HCT116 (cell line): ENCODE results near the gene RAET1L. TPM values are rescaled to one million over a fixed set of nuclear protein-coding genes. Genes with fewer than 3 reads are reported as not detected.
"Not testable (repeated sequence)": the region's sequence is repeated elsewhere in the genome, so short reads cannot be mapped to it uniquely, and the experiment has no call there.

Experiments
- ATAC-seq: fragments of 200-7000 bp; cut with Tn5 transposase; 2 replicates; pipeline ENCODE4 v1.9.1; 2020; ENCODE audit warnings: mild to moderate bottlenecking, moderate library complexity
- BruUV-seq: library from RNA; stranded (reverse); fragments of 400-500 nt; replicated peaks from 2 replicates; lab custom pipeline; 2021; lab: Mats Ljungman, UMichigan
- CTCF ChIA-PET: fragments of 300-600 bp; sonication (Branson Sonifier 250); formaldehyde crosslinking; loops from one replicate; lab custom pipeline; 2021; ENCODE audit warnings: antibody characterized with exemption; lab: Charles Lee
- POLR2A ChIA-PET: fragments of 300-600, 350-600 bp; sonication (Branson Sonifier 250); formaldehyde crosslinking; loops from one replicate; lab custom pipeline; 2021; ENCODE audit warnings: antibody characterized with exemption; lab: Charles Lee
- RAD21 ChIA-PET, 2 experiments: fragments of 300-600 bp; sonication (Branson Sonifier 250); formaldehyde crosslinking; loops; one replicate each; lab custom pipeline; 2023; ENCODE audit warnings: low total read pairs in 2 of 2; ENCODE audit not compliant: uncharacterized antibody in 2 of 2, unreplicated experiment in 2 of 2, low non-redundant PET in 1 of 2; lab: Charles Lee
- DNase-seq: peaks from one replicate; pipeline ENCODE4 v3.0.0-alpha.2; 2010; ENCODE audit warnings: low read depth, low spot score
- H2AFZ ChIP-seq: fragments of 200-600 bp; shearing (Covaris generic), sonication (generic); 2 replicates; pipeline ENCODE4 v1.6.1; 2017; ENCODE audit warnings: low read depth, mixed run types, mixed read lengths, antibody characterized with exemption, low read length; ENCODE audit not compliant: poor library complexity, severe bottlenecking
- H3K27ac ChIP-seq: 2 replicates; pipeline ENCODE4 v1.5.1; 2012; ENCODE audit warnings: low read depth, low read length
- H3K27me3 ChIP-seq: fragments of 200-600 bp; sonication (generic); 2 replicates; pipeline ENCODE4 v1.6.1; 2016; ENCODE audit warnings: mixed run types, low read length, mixed read lengths; ENCODE audit not compliant: insufficient read depth
- H3K36me3 ChIP-seq, 2 experiments: fragments of 200-500 bp in 1 of 2; fragments of 200-600 bp in 1 of 2; sonication (Bioruptor generic) in 1 of 2; sonication (generic) in 1 of 2; 2 replicates each; pipeline versions ENCODE4 v1.5.1 to v1.6.1; 2014 to 2016; ENCODE audit warnings: low read length in 2 of 2, inconsistent platforms in 1 of 2, mixed read lengths in 1 of 2, mixed run types in 1 of 2; ENCODE audit not compliant: insufficient read depth in 2 of 2, control insufficient read depth in 1 of 2
- H3K4me1 ChIP-seq, 2 experiments: fragments of 200-600 bp in 1 of 2; sonication (generic) in 1 of 2; 2 replicates each; pipeline versions ENCODE4 v1.5.1 to v1.6.1; 2012 to 2017; ENCODE audit warnings: low read length in 2 of 2, inconsistent platforms in 1 of 2, mild to moderate bottlenecking in 1 of 2, mixed read lengths in 1 of 2, mixed run types in 1 of 2, moderate library complexity in 1 of 2; ENCODE audit not compliant: insufficient read depth in 2 of 2, control insufficient read depth in 1 of 2
- H3K4me2 ChIP-seq: fragments of 200-600 bp; sonication (generic); 2 replicates; pipeline ENCODE4 v1.6.1; 2017; ENCODE audit warnings: mixed run types, low read length, mixed read lengths
- H3K4me3 ChIP-seq, 2 experiments: fragments of 200-600 bp in 1 of 2; sonication (generic) in 1 of 2; replicated peaks in 1 of 2; 2 replicates each; pipeline ENCODE4 v1.5.1; 2011 to 2016; ENCODE audit warnings: low read length in 2 of 2, control low read depth in 1 of 2, low read depth in 1 of 2, mild to moderate bottlenecking in 1 of 2, mixed read lengths in 1 of 2, mixed run types in 1 of 2
- H3K79me2 ChIP-seq: fragments of 200-600 bp; sonication (generic); 2 replicates; pipeline ENCODE4 v1.6.1; 2017; ENCODE audit warnings: mild to moderate bottlenecking, mixed run types, low read length, moderate library complexity, mixed read lengths; ENCODE audit not compliant: insufficient read depth
- H3K9ac ChIP-seq: fragments of 200-600 bp; sonication (generic); 2 replicates; pipeline ENCODE4 v1.6.1; 2016; ENCODE audit warnings: low read length, mixed read lengths
- H3K9me2 ChIP-seq: fragments of 200-600 bp; sonication (generic), shearing (Covaris generic); 2 replicates; pipeline ENCODE4 v1.6.1; 2017; ENCODE audit warnings: mixed run types, mild to moderate bottlenecking, moderate library complexity; ENCODE audit not compliant: insufficient read depth
- H3K9me3 ChIP-seq, 2 experiments: fragments of 200-500 bp in 1 of 2; fragments of 200-600 bp in 1 of 2; sonication (Bioruptor generic) in 1 of 2; sonication (generic) in 1 of 2; 2 replicates each; pipeline ENCODE4 v1.6.1; 2014 to 2017; ENCODE audit warnings: low read length in 2 of 2, mixed read lengths in 2 of 2, inconsistent platforms in 1 of 2, low read depth in 1 of 2, mild to moderate bottlenecking in 1 of 2, mixed run types in 1 of 2, moderate library complexity in 1 of 2; ENCODE audit not compliant: control insufficient read depth in 1 of 2, insufficient read depth in 1 of 2
- H4K20me1 ChIP-seq: fragments of 200-600 bp; sonication (generic), shearing (Covaris generic); 2 replicates; pipeline ENCODE4 v1.6.1; 2017; ENCODE audit warnings: mixed run types, mild to moderate bottlenecking, moderate library complexity; ENCODE audit not compliant: insufficient read depth
- CEBPB ChIP-seq: IDR thresholded peaks from 2 replicates; pipeline ENCODE4 v1.6.1; 2012; ENCODE audit warnings: low read depth
- CTCF ChIP-seq, 3 experiments: fragments of 200-600 bp in 1 of 3; sonication (generic) in 1 of 3; IDR thresholded peaks in 2 of 3; conservative IDR thresholded peaks in 1 of 3; 2 replicates each; pipeline ENCODE4 v1.5.1; 2012 to 2017; ENCODE audit warnings: low read depth in 2 of 3, low read length in 2 of 3, antibody characterized with exemption in 1 of 3, borderline replicate concordance in 1 of 3, control low read depth in 1 of 3, mild to moderate bottlenecking in 1 of 3, mixed read lengths in 1 of 3, mixed run types in 1 of 3, moderate library complexity in 1 of 3; ENCODE audit not compliant: insufficient read depth in 1 of 3
- EZH2 ChIP-seq: fragments of 200-600 bp; sonication (generic); IDR thresholded peaks from 2 replicates; pipeline ENCODE4 v1.6.1; 2017; ENCODE audit warnings: antibody characterized with exemption, mixed run types
- EZH2phosphoT487 ChIP-seq: fragments of 200-600 bp; IDR thresholded peaks from 2 replicates; pipeline ENCODE4 v1.6.1; 2018; ENCODE audit warnings: antibody characterized with exemption, borderline replicate concordance
- FOSL1 ChIP-seq: IDR thresholded peaks from 2 replicates; pipeline ENCODE4 v1.6.1; 2012; ENCODE audit warnings: low read depth
- MAX ChIP-seq: IDR thresholded peaks from 2 replicates; pipeline ENCODE4 v1.6.1; 2012
- POLR2A ChIP-seq: IDR thresholded peaks from 2 replicates; pipeline ENCODE4 v1.7.0; 2011; ENCODE audit warnings: borderline replicate concordance; ENCODE audit not compliant: insufficient read depth, insufficient read length; ENCODE audit errors: extremely low read depth
- POLR2AphosphoS5 ChIP-seq: IDR thresholded peaks from 2 replicates; pipeline ENCODE4 v1.6.1; 2011; ENCODE audit warnings: mild to moderate bottlenecking, low read depth, low read length, moderate library complexity
- RAD21 ChIP-seq: IDR thresholded peaks from 2 replicates; pipeline ENCODE4 v1.6.1; 2012; ENCODE audit warnings: low read depth, mild to moderate bottlenecking
- SIN3A ChIP-seq: IDR thresholded peaks from 2 replicates; pipeline ENCODE4 v1.6.1; 2012; ENCODE audit warnings: low read depth
- TCF7L2 ChIP-seq: IDR thresholded peaks from 2 replicates; pipeline ENCODE4 v1.7.0; 2011; ENCODE audit warnings: borderline replicate concordance, inconsistent platforms; ENCODE audit not compliant: insufficient read depth, insufficient read length; ENCODE audit errors: extremely low read depth
- ZBTB33 ChIP-seq: IDR thresholded peaks from 2 replicates; pipeline ENCODE4 v1.6.1; 2011; ENCODE audit warnings: mild to moderate bottlenecking, low read length, moderate library complexity; ENCODE audit not compliant: insufficient replicate concordance; ENCODE audit errors: extremely low read depth
- ZFX ChIP-seq: fragments of 450-650 bp; IDR thresholded peaks from 2 replicates; pipeline ENCODE4 v1.6.1; 2017
- intact Hi-C: fragments of 100-400 bp; cut with micrococcal nuclease; formaldehyde crosslinking; loops from 2 replicates; pipeline ENCODE4 v1.10.0; 2022
- total RNA-seq: library from RNA; stranded (reverse); gene quantifications from one replicate; pipeline ENCODE4 v1.2.1, GENCODE V29; 2021; ENCODE audit not compliant: unreplicated experiment

The RAET1L gene
- total RNA-seq, 1 experiment from 2014 or later = 1.5 TPM

GRCh38 chr6:149969635-149970034 lies 55.7 kb downstream of the RAET1L start:
- no peak for DNase-seq
- no peak for ATAC-seq
- H3K4me1 ChIP-seq = no peaks in the 10 kb centered on the region
- TF ChIP-seq CEBPB = no peak
- no peak for TF ChIP-seq RAD21
- no peak for TF ChIP-seq EZH2phosphoT487
- TF ChIP-seq EZH2 = no peak
- TF ChIP-seq POLR2A = no peak
- TF ChIP-seq CTCF (IDR thresholded peaks at IDR 0.05 in 2 of 3, conservative IDR thresholded peaks at IDR 0.05 in 1 of 3; ENCODE audit: borderline replicate concordance in 1 of 3, insufficient read depth in 1 of 3, low read depth in 2 of 3, low read length in 2 of 3) = no peak
- no peak for TF ChIP-seq ZFX
- TF ChIP-seq ZBTB33 = no peak
- TF ChIP-seq MAX = no peak
- TF ChIP-seq FOSL1 = no peak
- no peak for TF ChIP-seq TCF7L2
- TF ChIP-seq SIN3A = no peak
- no peak for TF ChIP-seq POLR2AphosphoS5
- no peaks in the 10 kb centered on the region for H3K27me3 ChIP-seq
- no peaks in the 10 kb centered on the region for H3K36me3 ChIP-seq
- ChIA-PET RAD21 (no interaction called here), POLR2A (no interaction called here), CTCF (no interaction called here)
- H4K20me1 ChIP-seq = no peaks in the 10 kb centered on the region
- no peaks in the 10 kb centered on the region for H3K79me2 ChIP-seq
- H3K9me2 ChIP-seq = no peaks in the 10 kb centered on the region
- no TSS peak for BruUV-seq
- H3K9ac ChIP-seq = no peak overlapping the region
- no peak overlapping the region for H2AFZ ChIP-seq
- no peak overlapping the region for H3K4me2 ChIP-seq
- intact Hi-C loops = no loop called here
- no peak overlapping the region for H3K27ac ChIP-seq
- H3K9me3 ChIP-seq = no peaks in the 10 kb centered on the region
- no peak overlapping the region for H3K4me3 ChIP-seq

- BruUV-seq, intact Hi-C loops, H3K27ac ChIP-seq, H3K36me3 ChIP-seq, H3K9me3 ChIP-seq, CTCF ChIA-PET, H3K4me3 ChIP-seq, H3K79me2 ChIP-seq, POLR2A ChIA-PET, RAD21 ChIA-PET, H4K20me1 ChIP-seq, DNase-seq, H3K27me3 ChIP-seq, H3K4me2 ChIP-seq, H3K4me1 ChIP-seq, H2AFZ ChIP-seq, ATAC-seq, H3K9me2 ChIP-seq, H3K9ac ChIP-seq: not testable (repeated sequence)
Measured at GRCh38 chr6:149968909-149969308, 56.4 kb downstream of the RAET1L start.
